ENCODE data around the gene BNC2.
"Not testable (repeated sequence)": the region's sequence is repeated elsewhere in the genome, so short reads cannot be mapped to it uniquely, and the experiment has no call there.

Gene BNC2

DNA sequence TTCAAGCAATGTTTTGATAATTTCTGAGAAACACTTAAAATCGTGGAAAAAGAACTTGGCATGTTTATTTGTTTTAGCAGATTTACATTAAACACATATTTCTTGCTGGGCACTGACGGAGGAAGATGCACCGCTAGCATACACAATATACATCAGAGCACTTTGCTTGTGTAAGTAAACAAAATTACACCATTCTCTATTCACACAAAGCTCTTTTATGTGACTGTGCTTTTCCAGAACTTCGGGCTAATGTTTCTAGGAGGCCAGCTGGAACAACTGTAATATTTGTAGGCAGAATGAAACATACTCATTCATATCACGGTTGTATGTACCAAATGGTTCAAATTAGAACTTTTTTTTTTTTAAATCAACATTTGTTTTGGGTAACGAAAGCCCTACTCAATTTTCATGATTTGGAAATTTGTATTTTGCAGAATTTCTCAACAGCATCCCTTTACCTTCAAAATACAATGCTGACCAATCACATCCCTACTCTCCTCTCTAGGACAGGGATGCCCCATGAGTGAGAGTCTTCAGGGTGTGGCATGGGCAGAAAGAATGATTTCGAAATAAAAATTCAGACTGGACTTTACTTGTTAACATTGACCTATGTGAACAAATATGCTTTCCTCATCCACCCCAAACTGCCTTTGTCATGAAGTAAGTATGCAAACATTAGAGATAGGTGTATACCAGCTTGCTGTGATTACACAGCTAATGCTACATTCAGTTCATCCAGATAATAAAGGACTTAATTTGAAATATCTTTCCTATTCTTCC lies 425.1 kb downstream of the BNC2 start:
- H3K79me2 ChIP-seq, result no peaks in the 10 kb centered on the region
- no peaks in the 10 kb centered on the region for H3K27me3 ChIP-seq (ENCODE audit: control insufficient read depth, insufficient read depth, low read length)
- H3K9me3 ChIP-seq (ENCODE audit: control insufficient read depth, low read length), result no peaks in the 10 kb centered on the region
- no peaks in the 10 kb centered on the region for H3K36me3 ChIP-seq (ENCODE audit: control insufficient read depth, insufficient read depth, low read length)
- no peak overlapping the region for H3K9ac ChIP-seq
- no peak overlapping the region for H3K27ac ChIP-seq
- TF ChIP-seq, protein P1, sequence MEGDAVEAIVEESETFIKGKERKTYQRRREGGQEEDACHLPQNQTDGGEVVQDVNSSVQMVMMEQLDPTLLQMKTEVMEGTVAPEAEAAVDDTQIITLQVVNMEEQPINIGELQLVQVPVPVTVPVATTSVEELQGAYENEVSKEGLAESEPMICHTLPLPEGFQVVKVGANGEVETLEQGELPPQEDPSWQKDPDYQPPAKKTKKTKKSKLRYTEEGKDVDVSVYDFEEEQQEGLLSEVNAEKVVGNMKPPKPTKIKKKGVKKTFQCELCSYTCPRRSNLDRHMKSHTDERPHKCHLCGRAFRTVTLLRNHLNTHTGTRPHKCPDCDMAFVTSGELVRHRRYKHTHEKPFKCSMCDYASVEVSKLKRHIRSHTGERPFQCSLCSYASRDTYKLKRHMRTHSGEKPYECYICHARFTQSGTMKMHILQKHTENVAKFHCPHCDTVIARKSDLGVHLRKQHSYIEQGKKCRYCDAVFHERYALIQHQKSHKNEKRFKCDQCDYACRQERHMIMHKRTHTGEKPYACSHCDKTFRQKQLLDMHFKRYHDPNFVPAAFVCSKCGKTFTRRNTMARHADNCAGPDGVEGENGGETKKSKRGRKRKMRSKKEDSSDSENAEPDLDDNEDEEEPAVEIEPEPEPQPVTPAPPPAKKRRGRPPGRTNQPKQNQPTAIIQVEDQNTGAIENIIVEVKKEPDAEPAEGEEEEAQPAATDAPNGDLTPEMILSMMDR (IDR thresholded peaks at IDR 0.05), result no peak
- H3K4me3 ChIP-seq (ENCODE audit: low read depth, low read length), result no peak overlapping the region
- H3K4me2 ChIP-seq (ENCODE audit: low read length), result no peak overlapping the region
- no peaks in the 10 kb centered on the region for H3K4me1 ChIP-seq
- no peak overlapping the region for H2AFZ ChIP-seq

DNA sequence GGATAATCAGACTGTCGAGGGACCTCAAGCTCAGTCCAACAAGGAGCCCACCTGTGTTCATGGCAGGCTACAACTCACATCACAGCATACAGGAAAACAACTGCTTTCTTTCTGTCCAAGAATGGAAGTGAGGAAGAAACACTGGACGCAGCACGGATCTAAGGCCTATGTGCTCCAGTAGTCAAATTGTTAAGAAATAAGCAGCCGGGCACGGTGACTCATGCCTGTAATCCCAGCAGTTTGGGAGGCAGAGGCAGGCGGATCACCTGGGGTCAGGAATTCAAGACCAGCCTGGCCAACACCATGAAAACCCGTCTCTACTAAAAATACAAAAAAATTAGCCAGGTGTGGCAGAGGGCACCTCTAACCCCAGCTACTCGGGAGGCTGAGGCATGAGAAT lies 427.8 kb downstream of the BNC2 start:
- Histone ChIP-seq H2AFZ (no peak overlapping the region), H3K36me3 (ENCODE audit: control insufficient read depth, insufficient read depth, low read length) (no peaks in the 10 kb centered on the region), H3K4me2 (ENCODE audit: low read length) (no peak overlapping the region), H3K27me3 (ENCODE audit: control insufficient read depth, insufficient read depth, low read length) (no peaks in the 10 kb centered on the region), H3K27ac (no peak overlapping the region), H3K9me3 (ENCODE audit: control insufficient read depth, low read length) (no peaks in the 10 kb centered on the region), H3K4me3 (ENCODE audit: low read depth, low read length) (no peak overlapping the region), H3K79me2 (no peaks in the 10 kb centered on the region), H3K9ac (no peak overlapping the region), H3K4me1 (no peaks in the 10 kb centered on the region)
- TF ChIP-seq, protein P1 (IDR thresholded peaks at IDR 0.05), result no peak

DNA sequence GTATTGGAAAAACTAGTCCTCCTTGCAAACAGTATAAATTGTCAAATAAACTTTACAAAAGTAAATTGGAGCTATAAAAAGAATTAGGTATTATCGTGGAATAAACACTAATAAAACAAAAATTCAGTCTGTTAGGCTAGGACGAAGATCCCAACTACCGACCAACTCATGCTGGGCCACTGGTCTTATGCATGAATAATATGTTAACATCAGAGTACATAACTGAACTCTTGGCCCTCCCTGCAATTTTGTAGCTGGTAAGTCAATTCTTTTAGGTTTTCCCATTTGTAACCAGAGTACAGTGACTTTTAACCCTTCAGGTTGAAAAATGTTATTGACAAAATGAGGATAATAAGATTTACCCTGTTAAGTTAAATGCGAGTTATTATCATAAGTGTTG lies 428.7 kb downstream of the BNC2 start:
- H3K27ac ChIP-seq, result no peak overlapping the region
- H3K36me3 ChIP-seq (ENCODE audit: control insufficient read depth, insufficient read depth, low read length), result no peaks in the 10 kb centered on the region
- H3K79me2 ChIP-seq, result no peaks in the 10 kb centered on the region
- TF ChIP-seq, protein P1 (IDR thresholded peaks at IDR 0.05), result no peak
- H3K4me2 ChIP-seq (ENCODE audit: low read length), result no peak overlapping the region
- H3K4me1 ChIP-seq, result no peaks in the 10 kb centered on the region
- H3K9me3 ChIP-seq (ENCODE audit: control insufficient read depth, low read length), result no peaks in the 10 kb centered on the region
- no peaks in the 10 kb centered on the region for H3K27me3 ChIP-seq (ENCODE audit: control insufficient read depth, insufficient read depth, low read length)
- H2AFZ ChIP-seq, result no peak overlapping the region
- H3K4me3 ChIP-seq (ENCODE audit: low read depth, low read length), result no peak overlapping the region
- no peak overlapping the region for H3K9ac ChIP-seq

DNA sequence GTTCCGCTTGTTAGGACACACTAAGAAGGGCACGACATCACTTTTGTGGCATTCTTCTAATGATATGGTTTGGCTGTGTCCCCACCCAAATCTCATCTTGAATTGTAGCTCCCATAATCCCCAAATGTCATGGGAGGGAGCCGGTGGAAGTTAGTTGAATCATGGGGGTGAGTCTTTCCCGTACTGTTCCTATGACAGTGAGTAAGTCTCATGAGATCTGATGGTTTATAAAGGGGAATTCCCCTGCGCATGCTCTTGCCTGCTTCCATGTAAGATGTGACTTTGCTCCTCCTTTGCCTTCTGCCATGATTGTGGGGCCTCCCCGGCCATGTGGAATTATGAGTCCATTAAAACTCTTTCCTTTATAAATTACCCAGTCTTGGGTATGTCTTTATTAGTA lies 431.6 kb downstream of the BNC2 start:
- not testable (repeated sequence) for H3K36me3 ChIP-seq (ENCODE audit: control insufficient read depth, insufficient read depth, low read length); H3K79me2 ChIP-seq

DNA sequence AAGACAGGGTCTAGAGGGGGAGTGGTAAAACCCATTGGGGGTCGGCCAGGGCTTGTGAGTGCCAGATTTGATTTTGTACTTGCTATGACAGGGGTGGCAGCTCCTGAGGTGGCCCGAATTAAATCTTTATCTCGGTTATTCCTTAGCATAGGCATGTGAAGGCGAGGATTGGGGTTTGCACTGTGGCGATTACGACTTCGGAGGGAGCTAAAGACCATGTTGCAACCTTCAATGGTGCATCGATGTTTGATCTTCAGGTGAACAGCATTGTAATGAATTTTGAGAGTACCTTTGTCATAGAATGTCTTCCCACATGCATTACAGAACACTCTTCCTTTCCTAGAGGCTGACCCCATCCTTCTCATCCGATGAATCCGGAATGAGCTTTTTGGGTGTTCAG lies 433.9 kb downstream of the BNC2 start:
- Histone ChIP-seq H3K9ac (no peak overlapping the region), H3K36me3 (ENCODE audit: control insufficient read depth, insufficient read depth, low read length) (no peaks in the 10 kb centered on the region), H3K4me3 (ENCODE audit: low read depth, low read length) (no peak overlapping the region), H3K9me3 (ENCODE audit: control insufficient read depth, low read length) (no peaks in the 10 kb centered on the region), H3K27me3 (ENCODE audit: control insufficient read depth, insufficient read depth, low read length) (no peaks in the 10 kb centered on the region), H3K4me1 (no peaks in the 10 kb centered on the region), H2AFZ (no peak overlapping the region), H3K27ac (no peak overlapping the region), H3K79me2 (no peaks in the 10 kb centered on the region), H3K4me2 (ENCODE audit: low read length) (no peak overlapping the region)
- TF ChIP-seq, protein P1 (IDR thresholded peaks at IDR 0.05), result no peak

More for the DNA sequence above, 431.6 kb downstream of the BNC2 start:
- H3K27ac ChIP-seq; H3K9me3 ChIP-seq (ENCODE audit: control insufficient read depth, low read length); H3K4me1 ChIP-seq; H2AFZ ChIP-seq; H3K4me2 ChIP-seq (ENCODE audit: low read length); H3K9ac ChIP-seq; H3K4me3 ChIP-seq (ENCODE audit: low read depth, low read length); H3K27me3 ChIP-seq (ENCODE audit: control insufficient read depth, insufficient read depth, low read length): not testable (repeated sequence)

All from parathyroid adenoma (tissue), 2 donors.